Measurements from ENCODE around the gene HAGHL. TPM values are rescaled to one million over a fixed set of nuclear protein-coding genes. Genes with fewer than 3 reads are reported as not detected.

The HAGHL gene
- total RNA-seq, 4 donors from 2014 or later = 1.0 to 3.4 TPM; not detected in 2

DNA sequence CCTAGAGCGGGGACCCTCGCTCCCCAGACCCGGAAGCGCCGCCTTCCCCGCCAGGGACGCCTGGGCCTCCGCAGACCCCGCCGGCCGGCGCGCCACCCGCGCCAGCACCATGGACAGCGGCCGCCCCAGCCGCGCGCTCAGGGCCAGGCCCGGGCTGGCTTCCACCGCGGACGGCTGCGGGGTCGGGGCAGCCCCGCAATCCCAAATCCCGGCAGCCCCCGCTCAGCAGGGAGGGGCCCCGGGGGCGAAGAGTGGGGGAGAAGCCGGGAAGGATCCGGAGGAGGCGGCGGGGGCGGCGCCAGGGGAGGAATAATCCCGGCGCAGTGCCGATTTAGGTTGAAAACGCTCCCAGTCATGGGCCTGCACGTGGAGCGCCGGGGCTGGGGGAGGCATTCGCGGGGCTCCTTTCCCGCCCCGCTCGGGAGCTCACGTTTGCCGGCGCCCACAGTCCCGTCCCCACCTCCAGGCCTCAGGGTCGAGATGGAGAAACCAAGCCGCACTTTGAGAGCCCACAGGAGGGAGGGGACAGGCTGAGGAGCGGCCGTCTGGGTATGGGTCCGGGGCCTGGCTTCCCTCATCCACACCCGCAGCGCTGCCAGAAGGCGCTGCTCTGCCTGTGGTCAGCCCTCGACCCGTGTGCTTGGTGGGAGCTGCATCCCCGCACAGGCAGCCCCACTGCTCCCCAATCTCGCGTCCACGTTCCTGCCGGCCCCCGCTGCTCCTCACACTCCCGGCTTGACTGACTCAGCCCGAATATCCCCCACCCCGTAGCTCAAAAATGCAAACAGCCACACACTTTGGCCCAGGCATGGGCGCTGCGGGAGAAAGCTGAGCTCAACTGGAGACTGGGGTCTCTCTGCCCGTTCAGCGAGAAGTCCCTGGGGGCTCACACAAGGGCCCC lies 26.0 kb upstream of the HAGHL start:
- no peaks in the 10 kb centered on the region for H3K36me3 ChIP-seq
- peaks cover 24% of the 10 kb centered on the region in 2 donors for H3K27me3 ChIP-seq
- no peak overlapping the region for H3K27ac ChIP-seq
- peaks cover 0 to 6% of the 10 kb centered on the region in 2 donors for H3K4me1 ChIP-seq
- intact Hi-C loops (cut with DNase I; ENCODE audit: low total_unique reads) = no loop called here
- no peak overlapping the region for H3K4me3 ChIP-seq
- H3K9me3 ChIP-seq = no peaks in the 10 kb centered on the region
- no peak for TF ChIP-seq POLR2A (IDR thresholded peaks at IDR 0.05)
- TF ChIP-seq, protein P1, sequence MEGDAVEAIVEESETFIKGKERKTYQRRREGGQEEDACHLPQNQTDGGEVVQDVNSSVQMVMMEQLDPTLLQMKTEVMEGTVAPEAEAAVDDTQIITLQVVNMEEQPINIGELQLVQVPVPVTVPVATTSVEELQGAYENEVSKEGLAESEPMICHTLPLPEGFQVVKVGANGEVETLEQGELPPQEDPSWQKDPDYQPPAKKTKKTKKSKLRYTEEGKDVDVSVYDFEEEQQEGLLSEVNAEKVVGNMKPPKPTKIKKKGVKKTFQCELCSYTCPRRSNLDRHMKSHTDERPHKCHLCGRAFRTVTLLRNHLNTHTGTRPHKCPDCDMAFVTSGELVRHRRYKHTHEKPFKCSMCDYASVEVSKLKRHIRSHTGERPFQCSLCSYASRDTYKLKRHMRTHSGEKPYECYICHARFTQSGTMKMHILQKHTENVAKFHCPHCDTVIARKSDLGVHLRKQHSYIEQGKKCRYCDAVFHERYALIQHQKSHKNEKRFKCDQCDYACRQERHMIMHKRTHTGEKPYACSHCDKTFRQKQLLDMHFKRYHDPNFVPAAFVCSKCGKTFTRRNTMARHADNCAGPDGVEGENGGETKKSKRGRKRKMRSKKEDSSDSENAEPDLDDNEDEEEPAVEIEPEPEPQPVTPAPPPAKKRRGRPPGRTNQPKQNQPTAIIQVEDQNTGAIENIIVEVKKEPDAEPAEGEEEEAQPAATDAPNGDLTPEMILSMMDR (IDR thresholded peaks at IDR 0.05) = no peak
- DNase-seq = no peak

DNA sequence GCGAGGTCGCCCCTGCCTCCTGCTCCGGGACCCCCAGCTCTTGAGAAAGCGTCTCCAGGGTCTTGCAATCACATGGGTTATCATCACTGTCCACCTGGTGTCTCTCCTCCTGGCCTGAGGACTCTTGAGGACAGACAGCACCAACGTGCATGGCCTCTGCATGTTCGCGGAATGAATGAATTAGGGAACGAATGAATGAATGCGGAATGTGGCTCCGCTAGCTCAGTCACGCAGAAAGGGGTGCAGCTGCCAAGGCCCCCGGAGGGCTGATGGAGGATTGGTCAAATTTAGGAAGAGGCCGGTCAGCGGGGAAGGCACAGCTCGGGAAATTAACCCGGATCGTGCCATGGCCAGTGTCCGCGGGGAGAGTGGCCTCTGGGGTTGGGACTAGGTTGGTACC lies 24.6 kb upstream of the HAGHL start:
- H3K36me3 ChIP-seq = no peaks in the 10 kb centered on the region
- H3K9me3 ChIP-seq = no peaks in the 10 kb centered on the region
- peaks cover 27 to 29% of the 10 kb centered on the region in 2 donors for H3K27me3 ChIP-seq
- TF ChIP-seq, protein P1 (IDR thresholded peaks at IDR 0.05) = no peak
- H3K4me3 ChIP-seq = no peak overlapping the region
- H3K27ac ChIP-seq = no peak overlapping the region
- DNase-seq = no peak
- intact Hi-C loops (cut with DNase I; ENCODE audit: low total_unique reads) = no loop called here
- peaks cover 0 to 10% of the 10 kb centered on the region in 2 donors for H3K4me1 ChIP-seq

DNA sequence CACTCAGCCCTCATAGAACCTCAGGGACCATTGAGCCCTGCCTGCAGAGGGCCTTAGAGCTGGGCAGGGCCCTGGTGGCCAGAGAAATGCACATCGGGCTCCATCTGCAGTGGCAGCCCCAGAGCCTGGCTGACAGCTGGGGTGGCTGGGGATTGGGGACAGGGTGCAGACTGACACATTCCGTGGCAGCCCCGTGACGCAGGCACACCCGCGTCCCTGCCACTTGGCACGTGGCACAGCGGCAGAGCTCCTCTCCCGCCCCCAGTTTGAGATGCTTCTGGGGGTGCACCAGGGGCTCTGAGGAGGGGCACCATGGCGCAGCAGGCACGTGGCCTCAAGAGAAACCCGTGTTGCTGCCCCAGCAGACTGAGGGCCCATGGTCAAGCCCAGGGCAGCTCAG lies 23.5 kb upstream of the HAGHL start:
- H3K27me3 ChIP-seq = peaks cover 33 to 34% of the 10 kb centered on the region in 2 donors

DNA sequence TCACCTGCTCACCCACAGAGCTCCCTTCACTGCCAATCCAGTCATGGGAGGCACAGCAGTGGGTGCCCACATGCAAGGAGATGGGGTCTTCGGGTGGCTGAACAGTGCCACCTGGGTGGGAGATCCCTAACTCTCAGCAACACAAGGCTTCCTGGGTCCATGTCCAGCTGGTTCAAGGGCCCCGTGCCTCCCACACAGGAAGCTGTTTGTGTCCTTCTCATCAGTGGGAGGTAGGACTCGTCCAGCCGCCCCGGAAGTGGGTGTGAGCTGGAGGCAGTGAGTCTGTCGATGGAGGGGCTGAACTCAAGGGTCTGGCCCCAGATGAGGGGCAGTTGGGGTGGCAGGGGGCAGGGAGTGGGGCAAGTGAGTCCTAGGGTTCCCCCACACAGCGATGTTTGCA lies 22.9 kb upstream of the HAGHL start:
- intact Hi-C loops (cut with DNase I; ENCODE audit: low total_unique reads) = no loop called here

More for the DNA sequence above, 23.5 kb upstream of the HAGHL start:
- Histone ChIP-seq H3K4me1 (peaks cover 0 to 10% of the 10 kb centered on the region in 2 donors), H3K27ac (no peak overlapping the region), H3K36me3 (no peaks in the 10 kb centered on the region), H3K4me3 (no peak overlapping the region), H3K9me3 (no peaks in the 10 kb centered on the region)
- no peak for DNase-seq
- intact Hi-C loops (cut with DNase I; ENCODE audit: low total_unique reads) = no loop called here
- TF ChIP-seq, protein P1 (IDR thresholded peaks at IDR 0.05) = no peak
- no peak for TF ChIP-seq POLR2A (IDR thresholded peaks at IDR 0.05)

More for the DNA sequence above, 22.9 kb upstream of the HAGHL start:
- TF ChIP-seq, protein P1 (IDR thresholded peaks at IDR 0.05) = no peak
- no peak for TF ChIP-seq POLR2A (IDR thresholded peaks at IDR 0.05)
- Histone ChIP-seq H3K4me1 (peaks cover 0 to 10% of the 10 kb centered on the region in 2 donors), H3K27ac (no peak overlapping the region), H3K4me3 (no peak overlapping the region), H3K27me3 (peaks cover 34 to 37% of the 10 kb centered on the region in 2 donors), H3K9me3 (no peaks in the 10 kb centered on the region), H3K36me3 (no peaks in the 10 kb centered on the region)
- no peak for DNase-seq

Data from uterus (tissue), 4 donors.